ENCODE measurements around the gene CFAP298.
"Not testable (repeated sequence)": the region's sequence is repeated elsewhere in the genome, so short reads cannot be mapped to it uniquely, and the experiment has no call there.

CFAP298 gene, protein sequence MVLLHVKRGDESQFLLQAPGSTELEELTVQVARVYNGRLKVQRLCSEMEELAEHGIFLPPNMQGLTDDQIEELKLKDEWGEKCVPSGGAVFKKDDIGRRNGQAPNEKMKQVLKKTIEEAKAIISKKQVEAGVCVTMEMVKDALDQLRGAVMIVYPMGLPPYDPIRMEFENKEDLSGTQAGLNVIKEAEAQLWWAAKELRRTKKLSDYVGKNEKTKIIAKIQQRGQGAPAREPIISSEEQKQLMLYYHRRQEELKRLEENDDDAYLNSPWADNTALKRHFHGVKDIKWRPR

DNA sequence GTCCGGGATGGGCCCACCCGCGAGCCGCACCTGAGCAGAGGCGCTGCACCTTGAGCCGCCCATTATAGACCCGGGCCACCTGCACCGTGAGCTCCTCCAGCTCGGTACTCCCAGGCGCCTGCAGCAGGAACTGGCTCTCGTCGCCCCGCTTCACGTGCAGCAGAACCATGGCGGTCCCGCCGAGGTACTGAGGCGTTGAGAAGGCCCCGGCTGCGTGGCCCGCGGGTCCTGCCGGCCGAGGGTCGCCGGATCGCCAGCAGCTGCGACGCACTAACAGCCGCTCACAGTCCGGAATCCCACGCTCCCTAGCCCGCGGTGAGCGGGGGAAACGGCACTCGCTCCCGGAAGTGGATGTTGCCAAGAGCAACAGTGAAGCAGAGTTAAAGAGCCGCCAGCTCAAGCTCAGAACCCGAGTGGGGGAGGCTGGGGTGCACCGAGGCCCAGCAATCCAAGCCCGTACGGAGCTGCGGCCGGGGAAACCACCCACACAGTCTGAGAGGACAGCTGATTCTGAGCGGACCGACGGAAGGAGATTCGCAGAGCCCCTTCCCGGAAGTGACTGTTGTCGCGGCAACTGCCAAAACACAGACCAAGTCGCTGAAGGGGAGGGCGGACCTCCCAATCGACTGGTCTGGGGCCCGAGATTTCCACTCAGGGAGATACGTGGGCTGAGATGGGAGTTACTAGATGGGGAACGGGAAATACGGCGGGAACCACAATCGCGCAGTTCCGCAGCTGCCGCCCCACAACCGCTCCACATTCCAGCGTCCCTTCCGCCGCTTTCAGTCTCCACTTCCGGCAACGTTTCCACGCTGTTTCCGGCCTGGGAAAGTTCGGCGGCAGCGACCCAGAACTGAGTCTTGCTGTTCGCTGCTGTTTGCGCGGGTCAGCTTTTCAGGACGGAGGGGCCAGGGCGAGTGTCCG is at the start of gene CFAP298:
Gene CFAP298 (minus strand): TSS at position 303 of the 924 bp plus-strand sequence. CDS start 134 bp downstream, at position 169.
- DNase-seq (ENCODE audit: low spot score) = peak; percentile 95

DNA sequence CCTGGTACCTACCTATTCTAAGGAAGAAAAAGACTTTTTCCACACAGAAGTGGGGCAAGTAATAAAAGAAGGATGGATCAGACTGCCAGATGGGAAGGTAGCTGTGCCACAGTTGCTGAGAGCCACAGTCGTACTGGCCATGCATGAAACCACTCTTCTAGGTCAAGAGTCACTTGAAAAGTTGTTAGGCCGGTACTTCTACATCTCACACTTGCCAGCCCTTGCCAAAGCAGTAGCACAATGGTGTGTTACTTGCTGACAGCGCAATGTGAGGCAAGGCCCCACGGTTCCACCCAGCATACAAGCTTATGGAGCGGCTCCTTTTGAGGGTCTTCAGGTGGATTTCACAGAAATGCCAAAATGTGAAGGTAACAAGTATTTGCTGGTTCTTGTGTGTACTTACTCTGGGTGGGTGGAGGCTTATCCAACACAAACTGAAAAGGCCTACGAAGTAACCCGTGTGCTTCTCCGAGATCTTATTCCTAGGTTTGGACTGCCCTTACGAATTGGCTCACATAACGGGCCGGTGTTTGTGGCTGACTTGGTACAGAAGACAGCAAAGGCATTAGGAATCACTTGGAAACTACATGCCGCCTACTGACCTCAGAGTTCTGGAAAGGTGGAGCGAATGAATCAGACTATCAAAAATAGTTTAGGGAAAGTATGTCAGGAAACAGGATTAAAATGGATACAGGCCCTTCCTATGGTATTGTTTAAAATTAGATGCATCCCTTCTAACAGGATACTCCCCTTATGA is 49.0 kb upstream of the CFAP298 start:
- DNase-seq (ENCODE audit: low spot score) = not testable (repeated sequence)

DNA sequence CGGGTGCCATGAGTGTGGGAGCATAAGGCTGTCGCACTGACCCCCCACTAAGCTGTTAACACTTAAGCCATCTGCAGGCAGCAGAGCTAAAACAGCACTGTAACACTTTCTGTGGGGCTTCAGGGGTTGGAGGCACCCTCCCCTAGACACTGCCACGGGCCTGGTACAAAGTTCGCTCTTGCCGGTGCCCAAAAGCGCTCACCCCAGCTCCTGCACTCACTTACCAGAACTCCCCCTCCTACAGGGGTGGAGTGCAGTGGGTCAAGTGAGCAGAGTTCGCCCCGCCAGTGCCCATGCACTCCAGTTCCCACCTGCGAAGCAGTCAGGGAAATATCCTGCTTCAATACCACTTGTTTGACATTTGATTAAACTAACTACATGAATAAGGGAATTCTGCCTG is 46.3 kb upstream of the CFAP298 start:
- DNase-seq (ENCODE audit: low spot score) = no peak

DNA sequence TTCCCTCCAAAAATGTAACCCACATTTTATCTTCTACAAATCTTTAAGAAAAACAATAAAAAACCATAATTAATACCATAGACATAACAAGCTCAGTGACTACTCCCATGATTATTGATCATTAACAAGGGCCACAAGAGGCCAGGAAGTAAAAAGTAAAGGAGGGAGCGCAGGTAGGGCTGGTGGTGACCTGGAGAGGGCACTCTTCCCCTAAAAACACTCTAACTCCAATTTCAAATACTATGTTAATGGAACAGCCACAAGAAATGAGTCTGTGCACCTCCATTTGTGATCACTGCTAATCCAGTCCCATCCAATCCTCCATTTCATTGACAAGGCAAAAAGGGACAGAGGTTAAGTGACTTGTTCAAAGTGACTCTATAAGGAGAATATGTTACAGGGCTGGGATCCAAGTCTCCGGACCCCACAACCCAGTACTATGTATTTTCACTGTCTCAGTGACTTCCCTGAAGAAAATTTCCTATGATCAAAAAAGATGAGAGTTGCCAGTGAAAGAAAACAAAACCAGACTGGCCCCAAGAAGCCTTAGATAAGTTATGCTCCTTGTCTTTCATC is 41.2 kb upstream of the CFAP298 start:
- DNase-seq (ENCODE audit: low spot score) = no peak

DNA sequence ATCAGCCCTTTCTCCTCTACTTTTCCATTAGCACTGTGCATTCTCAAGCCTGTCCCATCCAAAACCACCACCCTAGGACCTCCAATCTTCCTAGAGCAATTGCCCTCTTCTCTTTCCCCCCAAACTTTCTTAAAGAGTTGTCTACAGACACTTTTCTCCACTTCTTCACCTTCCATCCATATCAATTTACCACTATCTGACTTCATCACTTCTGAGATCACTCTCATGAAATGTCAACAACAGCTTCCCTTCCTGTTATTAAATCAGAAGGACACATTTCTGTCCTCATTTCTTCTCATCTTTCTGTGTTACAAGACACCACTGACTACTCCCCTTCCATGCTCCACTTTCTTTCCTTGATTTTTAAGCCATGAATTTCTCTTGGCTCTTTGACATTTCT is 36.0 kb upstream of the CFAP298 start:
- DNase-seq (ENCODE audit: low spot score) = no peak

DNA sequence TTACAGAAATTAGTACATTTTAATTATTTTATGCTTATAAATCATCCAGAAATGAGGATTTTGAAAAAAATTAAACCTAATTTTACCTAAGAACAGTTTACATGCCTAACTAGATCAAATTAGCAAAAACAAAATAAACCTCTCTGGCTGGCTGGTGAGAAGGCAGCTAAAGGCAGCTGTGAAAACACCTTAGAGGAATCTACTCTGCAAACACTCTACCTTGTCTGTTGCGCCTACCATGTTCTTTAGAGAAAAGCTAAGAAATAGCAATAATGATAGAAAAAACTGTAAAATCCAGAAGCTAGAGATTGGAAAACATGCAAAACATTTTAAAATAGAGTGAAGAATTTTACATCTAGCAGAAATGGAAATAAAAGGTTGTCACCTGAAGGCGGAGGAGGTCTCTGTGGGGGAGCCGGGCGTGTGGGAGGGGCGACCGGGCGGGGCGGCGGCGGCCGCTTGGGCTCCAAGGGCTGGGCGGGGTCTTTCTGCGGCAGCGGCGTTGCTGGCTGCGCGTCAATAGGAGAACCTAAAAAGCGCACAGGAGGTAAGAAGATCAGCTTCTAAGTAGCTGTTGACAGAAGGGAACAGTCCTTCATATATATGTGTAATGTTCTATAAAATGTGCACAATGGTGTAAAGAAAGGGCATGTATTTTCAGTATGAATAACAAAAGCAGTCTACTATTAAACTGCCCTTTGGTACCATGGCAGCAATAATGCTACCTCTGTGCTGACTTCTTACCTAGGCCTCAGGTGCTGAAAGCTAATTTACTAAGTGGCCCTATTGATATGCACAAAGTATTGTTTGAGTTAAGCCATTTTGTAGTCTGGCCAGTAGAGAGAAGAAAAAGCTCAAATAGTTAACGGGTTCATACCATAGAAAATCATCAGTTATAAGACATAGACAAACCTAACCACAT is 33.3 kb upstream of the CFAP298 start:
- DNase-seq (ENCODE audit: low spot score) = no peak

DNA sequence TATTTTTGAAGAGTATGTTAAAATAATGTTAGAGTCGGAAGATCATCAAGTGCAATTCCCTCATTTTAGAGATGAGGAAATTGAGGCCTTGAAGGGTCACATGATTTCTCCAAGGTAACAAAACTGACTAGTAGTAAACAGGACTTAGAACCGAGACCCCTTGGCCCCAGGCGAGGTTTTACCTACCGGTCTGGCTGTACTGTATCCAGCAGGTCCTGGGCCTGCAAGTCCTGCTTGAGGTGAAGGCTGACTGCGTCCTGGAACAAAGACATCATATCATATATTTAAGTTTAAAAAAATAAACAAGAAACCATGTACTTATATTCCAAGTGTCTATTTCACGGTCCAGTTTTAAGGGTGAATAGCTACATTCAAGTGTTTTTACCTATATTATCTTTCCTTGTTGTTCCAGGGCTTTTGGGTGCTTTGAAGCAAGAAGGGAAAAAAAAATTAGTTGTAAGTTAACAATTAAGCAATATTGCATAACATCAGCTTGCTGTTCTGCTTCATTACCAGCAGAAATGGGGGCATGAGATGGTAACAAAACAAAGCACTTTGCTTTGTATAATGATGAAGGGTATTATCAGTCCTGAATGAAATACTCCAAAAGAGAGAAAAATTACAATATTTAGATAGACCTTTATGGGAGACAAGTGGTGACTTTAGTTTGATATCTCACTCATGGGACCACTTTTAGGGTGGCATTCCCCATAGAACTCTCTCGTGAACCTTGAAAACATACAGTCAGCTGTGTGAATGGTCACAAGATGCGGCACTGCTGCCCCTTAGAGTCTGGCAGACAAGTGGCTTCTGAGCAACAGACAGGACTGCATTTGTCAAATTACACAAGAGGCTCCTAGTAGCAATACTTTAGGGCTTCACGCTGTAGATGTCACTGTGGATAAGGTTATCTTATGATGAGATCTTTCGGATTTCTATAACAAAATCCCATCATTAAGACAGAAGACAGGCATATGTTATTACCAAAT is 29.8 kb upstream of the CFAP298 start:
- peak; percentile 57 for DNase-seq (ENCODE audit: low spot score)

DNA sequence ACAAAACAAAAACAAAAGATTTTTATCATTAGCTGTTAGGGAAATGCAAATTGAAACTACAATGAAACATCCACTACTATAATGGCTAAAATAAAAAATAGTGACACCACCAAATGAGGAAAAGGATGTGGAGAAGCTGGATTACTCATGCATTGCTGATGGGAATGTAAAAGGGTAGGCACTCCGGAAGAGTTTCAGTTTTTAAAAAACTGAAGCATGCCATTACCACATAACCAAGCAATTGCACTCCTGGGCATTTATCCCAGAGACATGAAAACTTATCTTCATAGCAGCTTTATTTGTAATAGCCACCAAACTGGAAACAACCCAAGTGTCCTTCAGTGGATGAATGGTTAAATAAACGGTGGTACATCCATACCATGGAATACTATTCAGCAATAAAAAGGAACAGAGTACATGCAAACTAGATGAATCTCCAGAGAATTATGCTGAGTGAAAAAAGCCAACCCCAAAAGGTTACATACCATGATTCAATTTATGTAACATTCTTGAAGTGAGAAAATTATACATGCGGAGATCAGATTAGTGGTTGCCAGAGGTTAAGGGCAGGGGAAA is 14.5 kb upstream of the CFAP298 start:
- DNase-seq (ENCODE audit: low spot score) = no peak

DNA sequence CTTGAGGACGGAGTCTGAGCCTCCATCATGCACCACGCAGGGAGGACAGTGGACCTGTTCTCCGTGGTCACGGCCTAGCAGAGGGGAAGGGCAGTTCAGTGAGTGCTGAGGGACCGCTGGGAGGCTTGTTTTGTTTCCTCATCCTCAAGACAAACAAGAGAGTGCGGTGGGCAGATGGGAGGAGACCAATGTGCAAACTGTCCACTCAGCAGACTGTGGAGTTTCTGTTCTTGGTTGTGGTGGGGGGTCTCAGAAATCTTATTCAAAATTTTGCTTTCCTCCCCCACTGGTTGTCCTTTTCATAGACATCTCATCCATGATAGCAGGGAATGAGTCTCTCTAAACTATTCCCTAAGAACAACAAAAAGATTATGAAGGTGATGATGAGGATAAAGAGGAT is 6.0 kb upstream of the CFAP298 start:
- not testable (repeated sequence) for DNase-seq (ENCODE audit: low spot score)

DNA sequence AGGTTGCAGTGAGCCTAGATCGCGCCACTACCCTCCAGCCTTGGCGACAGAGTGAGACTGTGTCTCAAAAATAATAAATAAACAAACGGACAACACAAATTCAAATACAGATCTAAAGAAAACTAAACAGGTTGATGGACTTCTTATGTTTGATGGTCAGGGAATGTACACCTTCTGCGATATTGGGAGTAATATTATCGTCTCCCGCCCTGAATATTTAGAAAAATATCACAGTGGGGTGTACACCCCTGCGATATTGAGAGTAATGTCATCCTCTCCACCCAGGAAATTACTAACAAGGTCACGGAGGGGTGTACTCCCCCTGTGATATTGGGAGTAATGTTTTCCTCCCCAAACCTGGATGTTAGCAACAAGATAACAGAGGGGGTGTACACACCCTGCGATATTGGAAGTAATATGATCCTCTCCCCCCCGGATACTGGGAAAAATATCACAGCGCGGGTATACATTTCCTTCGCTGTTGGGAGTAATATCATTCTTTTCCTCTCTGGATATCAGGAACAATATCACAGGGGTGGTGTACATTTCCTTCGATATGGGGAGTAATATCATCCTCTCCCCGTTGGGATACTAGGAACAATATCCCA is 1.4 kb upstream of the CFAP298 start:
- no peak for DNase-seq (ENCODE audit: low spot score)

DNA sequence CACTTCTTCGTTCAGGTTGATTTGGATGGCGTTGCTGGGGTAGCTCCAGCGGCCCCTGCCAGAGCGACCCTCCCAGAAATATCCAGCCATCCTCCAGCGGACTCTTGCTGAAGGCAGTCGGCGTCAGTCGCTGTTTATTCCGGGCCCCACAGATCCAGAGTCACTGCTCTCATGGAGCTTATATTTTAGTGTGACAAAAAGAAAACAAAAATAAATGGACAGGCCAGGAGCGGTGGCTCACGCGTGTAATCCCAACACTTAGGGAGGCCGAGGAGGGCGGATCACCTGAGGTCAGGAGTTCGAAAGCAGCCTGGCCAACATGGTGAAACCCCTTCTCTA is 791 bp upstream of the CFAP298 start:
- no peak for DNase-seq (ENCODE audit: low spot score)

DNA sequence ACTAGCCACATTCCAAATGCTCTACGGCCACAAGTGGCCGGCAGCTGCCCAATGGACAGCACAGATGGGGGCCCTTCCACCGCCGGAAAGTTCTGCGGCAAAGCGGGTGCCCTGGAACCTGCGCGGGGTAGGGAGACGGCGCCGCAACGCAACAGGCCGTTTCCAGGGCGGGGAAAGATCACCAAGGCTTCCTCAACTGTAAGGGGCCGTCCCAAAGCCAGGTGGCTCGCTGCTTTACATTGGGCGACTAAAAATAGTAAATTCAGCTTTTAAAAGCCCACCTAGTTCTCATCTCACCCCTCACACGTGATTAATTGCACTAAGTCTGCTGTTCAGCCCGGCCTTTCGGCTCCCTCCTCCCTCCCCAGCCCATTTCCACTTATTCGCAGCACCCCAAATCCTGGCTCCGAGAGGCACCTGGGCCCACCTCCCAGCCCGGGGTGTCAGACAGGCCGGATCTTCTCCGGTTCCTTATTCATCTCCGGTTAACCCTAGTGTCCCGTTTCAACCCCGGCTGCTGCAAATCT is 643 bp downstream of the CFAP298 start:
- DNase-seq (ENCODE audit: low spot score) = no peak

DNA sequence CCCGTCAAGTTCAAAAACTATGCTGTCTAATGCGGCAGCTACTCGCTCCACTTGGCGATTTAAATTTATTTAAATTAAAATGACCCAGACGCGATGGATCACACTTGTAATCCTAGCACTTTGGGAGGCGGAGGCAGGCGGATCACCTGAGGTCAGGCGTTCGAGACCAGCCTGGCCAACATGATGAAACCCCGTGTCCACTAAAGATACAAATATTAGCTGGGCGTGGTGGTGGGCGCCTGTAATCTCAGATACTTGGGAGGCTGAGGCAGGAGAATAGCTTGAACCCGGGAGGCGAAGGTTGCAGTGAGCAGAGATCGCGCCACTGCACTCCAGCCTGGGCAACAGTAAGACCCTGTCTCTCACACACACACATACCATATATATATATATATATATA is 1.2 kb downstream of the CFAP298 start:
- DNase-seq (ENCODE audit: low spot score) = not testable (repeated sequence)

DNA sequence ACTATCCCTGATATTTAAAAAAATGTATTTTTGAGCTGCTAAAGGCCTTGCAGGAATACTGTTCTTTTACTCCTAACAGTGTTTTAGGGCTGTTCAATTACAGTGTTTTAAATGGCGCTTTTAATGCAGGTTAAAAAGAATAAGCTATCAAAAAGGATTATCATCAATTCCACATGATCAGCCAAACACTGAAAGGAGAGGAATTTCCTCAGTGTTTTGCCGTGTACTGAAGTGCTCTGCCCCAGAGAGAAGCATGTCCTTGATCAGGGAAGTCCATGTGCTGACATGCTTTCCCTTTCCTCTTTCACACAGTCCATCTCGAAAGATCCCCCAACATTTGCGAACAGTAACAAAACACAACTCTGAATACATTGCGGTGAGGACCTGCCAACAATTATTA is 3.3 kb downstream of the CFAP298 start:
- no peak for DNase-seq (ENCODE audit: low spot score)

DNA sequence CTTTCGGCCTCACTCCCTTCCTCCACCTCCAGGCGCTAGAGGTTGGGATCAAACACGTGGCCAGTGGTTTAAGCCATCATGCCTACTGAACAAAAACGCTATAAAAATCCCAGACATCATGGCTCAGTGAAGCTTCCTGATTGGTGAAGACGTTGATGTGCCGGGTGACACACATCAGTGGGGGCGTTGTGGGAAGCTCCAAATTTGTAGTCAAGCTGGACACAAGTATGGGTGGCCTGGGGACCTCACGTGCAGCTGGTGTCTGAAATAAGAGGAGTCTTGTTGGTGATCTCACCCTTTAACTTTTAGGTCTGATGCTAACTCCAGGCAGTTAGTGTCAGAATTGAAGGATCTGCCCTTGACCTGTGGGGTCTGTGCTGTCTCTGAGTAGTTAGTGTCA is 6.7 kb downstream of the CFAP298 start:
- no peak for DNase-seq (ENCODE audit: low spot score)

DNA sequence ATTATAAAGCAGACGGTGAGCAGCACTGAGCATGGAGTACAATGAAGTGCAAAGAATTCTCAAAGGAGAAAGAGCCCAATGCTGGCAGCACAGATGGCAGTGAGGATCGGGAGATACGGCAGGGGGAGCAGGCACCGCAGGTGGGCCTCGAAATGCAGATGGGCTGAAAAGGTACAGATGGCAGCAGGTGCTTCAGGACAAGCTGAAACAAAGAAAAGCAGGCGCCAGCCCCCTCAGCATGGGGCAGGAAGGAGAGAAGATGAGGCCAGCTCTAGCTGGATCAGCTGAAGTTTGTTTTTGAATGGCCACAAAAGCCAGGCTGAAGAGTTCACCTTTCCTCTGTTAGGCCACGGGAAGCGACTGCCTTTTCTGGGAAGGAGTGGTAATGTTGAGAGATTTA is 7.7 kb downstream of the CFAP298 start:
- DNase-seq (ENCODE audit: low spot score) = no peak

DNA sequence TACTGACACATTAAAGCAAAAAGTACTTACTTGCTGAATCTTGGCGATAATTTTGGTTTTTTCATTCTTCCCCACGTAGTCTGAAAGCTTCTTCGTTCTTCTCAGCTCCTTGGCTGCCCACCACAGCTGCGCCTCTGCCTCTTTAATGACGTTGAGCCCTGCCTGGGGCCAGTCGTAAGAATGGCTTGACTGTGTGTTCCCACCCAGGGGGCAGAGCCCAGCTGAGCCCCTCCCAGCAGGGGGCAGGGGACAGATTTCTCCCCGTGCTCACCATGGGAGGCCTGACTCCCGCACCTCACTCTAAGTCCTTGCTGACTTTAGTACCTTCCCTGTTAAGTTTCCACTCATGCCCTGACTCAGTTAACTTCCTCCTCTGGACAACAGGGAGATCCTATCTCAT is 9.0 kb downstream of the CFAP298 start:
- DNase-seq (ENCODE audit: low spot score) = no peak

DNA sequence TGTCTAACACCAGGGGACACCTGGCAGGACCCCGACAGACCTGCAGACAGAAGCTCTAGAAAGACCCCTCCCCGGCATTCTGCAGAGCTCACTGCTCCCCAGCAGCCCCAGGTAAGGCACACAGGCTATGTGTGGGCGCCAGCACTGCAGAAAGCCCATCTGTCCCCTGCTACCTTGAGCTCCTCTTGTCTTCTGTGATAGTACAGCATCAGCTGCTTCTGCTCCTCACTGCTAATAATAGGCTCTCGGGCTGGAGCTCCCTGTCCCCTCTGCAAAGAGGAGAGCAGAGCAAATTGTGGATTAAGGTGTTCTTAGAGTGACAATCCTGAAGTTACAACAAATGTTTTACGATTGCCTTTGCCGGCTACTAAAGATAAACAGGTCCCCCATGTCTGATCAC is 10.1 kb downstream of the CFAP298 start:
- DNase-seq (ENCODE audit: low spot score) = no peak

DNA sequence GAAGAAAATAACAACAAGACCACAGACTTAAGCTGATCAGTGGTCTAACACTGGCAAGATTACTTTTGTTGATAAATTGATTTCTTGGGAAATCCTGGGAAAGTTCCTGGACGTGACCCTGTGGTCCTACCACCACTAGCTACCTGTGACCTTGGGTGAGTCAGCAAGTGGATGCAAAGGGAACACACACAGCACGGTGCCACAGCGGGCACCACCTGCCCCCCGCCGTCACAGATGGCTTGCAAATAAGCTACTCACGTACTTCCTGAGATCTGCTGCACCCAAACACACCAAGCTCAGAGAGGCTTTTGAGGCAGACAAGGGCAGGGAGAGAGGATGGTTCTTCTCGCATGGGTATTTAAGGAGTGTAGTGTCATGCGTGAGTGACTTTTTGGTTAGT is 12.7 kb downstream of the CFAP298 start:
- DNase-seq (ENCODE audit: low spot score) = no peak
